Neural progenitor cell (in vitro differentiated cells): ENCODE data around the gene PIK3C3. TPM values are rescaled to one million over a fixed set of nuclear protein-coding genes. Genes with fewer than 3 reads are reported as not detected.

Experiments used
- DNase-seq: peaks from one replicate; pipeline ENCODE4 v3.0.0-alpha.2; 2016; ENCODE audit warnings: low spot score
- H2AFZ ChIP-seq: fragments of 200-600 bp; sonication (generic); replicated peaks from 2 replicates; pipeline ENCODE4 v1.6.1; 2016; ENCODE audit warnings: antibody characterized with exemption
- H3F3A ChIP-seq: fragments of 200-600 bp; sonication (generic); 2 replicates; pipeline ENCODE4 v1.6.1; 2016; ENCODE audit warnings: antibody characterized with exemption, low read depth
- H3K27ac ChIP-seq: fragments of 200-600 bp; sonication (generic); 2 replicates; pipeline ENCODE4 v1.5.1; 2016; ENCODE audit warnings: mild to moderate bottlenecking
- H3K27me3 ChIP-seq: fragments of 200-600 bp; sonication (generic); 2 replicates; pipeline ENCODE4 v1.6.1; 2016; ENCODE audit warnings: mild to moderate bottlenecking, moderate library complexity
- H3K36me3 ChIP-seq: fragments of 200-600 bp; sonication (generic); 2 replicates; pipeline ENCODE4 v1.5.1; 2016
- H3K4me1 ChIP-seq: fragments of 200-600 bp; sonication (generic); 2 replicates; pipeline ENCODE4 v1.6.1; 2016; ENCODE audit warnings: mixed run types
- H3K4me2 ChIP-seq: fragments of 200-600 bp; sonication (generic); 2 replicates; pipeline ENCODE4 v1.6.1; 2016
- H3K4me3 ChIP-seq: fragments of 200-600 bp; sonication (generic); 2 replicates; pipeline ENCODE4 v1.5.1; 2016
- H3K79me2 ChIP-seq: fragments of 200-600 bp; sonication (generic); 2 replicates; pipeline ENCODE4 v1.6.1; 2016; ENCODE audit warnings: low read depth
- H3K9ac ChIP-seq: fragments of 200-600 bp; sonication (generic); 2 replicates; pipeline ENCODE4 v1.6.1; 2016
- H3K9me3 ChIP-seq: fragments of 200-600 bp; sonication (generic); 2 replicates; pipeline ENCODE4 v1.5.1; 2016; ENCODE audit warnings: low read depth
- H4K20me1 ChIP-seq: fragments of 200-600 bp; sonication (generic); 2 replicates; pipeline ENCODE4 v1.6.1; 2016; ENCODE audit warnings: low read depth
- H3K27ac Mint-ChIP-seq: 3 replicates; pipeline ENCODE4 v1.8.0; 2021; ENCODE audit warnings: mixed read lengths
- H3K27me3 Mint-ChIP-seq: 2 replicates; pipeline ENCODE4 v1.8.0; 2022; ENCODE audit warnings: low read depth, mild to moderate bottlenecking, inconsistent platforms, moderate library complexity, mixed read lengths; ENCODE audit not compliant: insufficient read depth
- H3K36me3 Mint-ChIP-seq: 3 replicates; pipeline ENCODE4 v1.8.0; 2021; ENCODE audit warnings: mixed read lengths
- H3K4me1 Mint-ChIP-seq: 3 replicates; pipeline ENCODE4 v1.8.0; 2021; ENCODE audit warnings: mixed read lengths
- H3K4me3 Mint-ChIP-seq: 3 replicates; pipeline ENCODE4 v1.8.0; 2021; ENCODE audit warnings: mild to moderate bottlenecking, moderate library complexity, mixed read lengths
- H3K9me3 Mint-ChIP-seq: 3 replicates; pipeline ENCODE4 v1.8.0; 2020; ENCODE audit warnings: mixed read lengths
- CTCF ChIP-seq: fragments of 200-600 bp; sonication (generic); IDR thresholded peaks from 2 replicates; pipeline ENCODE4 v1.5.1; 2017; ENCODE audit warnings: antibody characterized with exemption, mild to moderate bottlenecking
- EZH2 ChIP-seq: fragments of 200-600 bp; sonication (generic); IDR thresholded peaks from 2 replicates; pipeline ENCODE4 v1.6.1; 2017; ENCODE audit warnings: antibody characterized with exemption, mild to moderate bottlenecking, moderate library complexity
- EZH2phosphoT487 ChIP-seq: fragments of 200-600 bp; sonication (generic); IDR thresholded peaks from 2 replicates; pipeline ENCODE4 v1.6.1; 2017; ENCODE audit warnings: antibody characterized with exemption
- total RNA-seq: library from RNA; depleted of rRNA; stranded (reverse); fragments of >200 nt; gene quantifications from 2 replicates; pipeline ENCODE4 v1.2.3, GENCODE V29; 2015; ENCODE audit warnings: low replicate concordance

PIK3C3 gene
- total RNA-seq, 1 donor from 2014 or later = 87.0 TPM

- no peaks in the 10 kb centered on the region for H3K36me3 ChIP-seq
- no peak for DNase-seq
- peaks cover 8% of the 10 kb centered on the region for H3K4me1 Mint-ChIP-seq
- H3K27me3 Mint-ChIP-seq = peaks cover 5% of the 10 kb centered on the region
- H4K20me1 ChIP-seq = no peaks in the 10 kb centered on the region
- H3K9me3 Mint-ChIP-seq = no peaks in the 10 kb centered on the region
- no peak overlapping the region for H3K4me3 ChIP-seq
- H3K79me2 ChIP-seq = no peaks in the 10 kb centered on the region
- H3K36me3 Mint-ChIP-seq = no peaks in the 10 kb centered on the region
- no peak overlapping the region for H3K4me2 ChIP-seq
- no peak overlapping the region for H3K27ac ChIP-seq
- no peaks in the 10 kb centered on the region for H3K9me3 ChIP-seq
- H3K9ac ChIP-seq = no peak overlapping the region
- H3K4me3 Mint-ChIP-seq = no peak overlapping the region
- H3F3A ChIP-seq = no peaks in the 10 kb centered on the region
- H3K4me1 ChIP-seq = peaks cover 5% of the 10 kb centered on the region
- no peak overlapping the region for H2AFZ ChIP-seq
- no peaks in the 10 kb centered on the region for H3K27me3 ChIP-seq
- no peak for TF ChIP-seq CTCF
- no peak for TF ChIP-seq EZH2
- TF ChIP-seq EZH2phosphoT487 = no peak
- no peak overlapping the region for H3K27ac Mint-ChIP-seq
Measured at GRCh38 chr18:41917181-41917580, 37.9 kb upstream of the PIK3C3 start.

- no peaks in the 10 kb centered on the region for H3K9me3 Mint-ChIP-seq
- no peak overlapping the region for H3K4me3 ChIP-seq
- H3K4me1 ChIP-seq = peaks cover 5% of the 10 kb centered on the region
- H4K20me1 ChIP-seq = no peaks in the 10 kb centered on the region
- peak overlapping the region; percentile 33 for H3K27ac Mint-ChIP-seq
- peak overlapping the region; percentile 12 for H3K4me3 Mint-ChIP-seq
- DNase-seq = peak; percentile 6
- no peaks in the 10 kb centered on the region for H3F3A ChIP-seq
- no peak for TF ChIP-seq EZH2
- no peak for TF ChIP-seq CTCF
- TF ChIP-seq EZH2phosphoT487 = no peak
- H3K27me3 Mint-ChIP-seq = no peaks in the 10 kb centered on the region
- no peaks in the 10 kb centered on the region for H3K36me3 Mint-ChIP-seq
- H3K9ac ChIP-seq = no peak overlapping the region
- H3K4me2 ChIP-seq = no peak overlapping the region
- H3K27me3 ChIP-seq = no peaks in the 10 kb centered on the region
- H2AFZ ChIP-seq = no peak overlapping the region
- no peaks in the 10 kb centered on the region for H3K9me3 ChIP-seq
- peaks cover 18% of the 10 kb centered on the region for H3K4me1 Mint-ChIP-seq
- no peaks in the 10 kb centered on the region for H3K79me2 ChIP-seq
- no peak overlapping the region for H3K27ac ChIP-seq
- no peaks in the 10 kb centered on the region for H3K36me3 ChIP-seq
Measured at GRCh38 chr18:41921770-41922169, 33.3 kb upstream of the PIK3C3 start.

- H3K4me3 Mint-ChIP-seq = no peak overlapping the region
Measured at GRCh38 chr18:41922176-41922575, 32.9 kb upstream of the PIK3C3 start.

More at GRCh38 chr18:41922176-41922575, 32.9 kb upstream of the PIK3C3 start:
- no peaks in the 10 kb centered on the region for H3K79me2 ChIP-seq
- H4K20me1 ChIP-seq = no peaks in the 10 kb centered on the region
- H3F3A ChIP-seq = no peaks in the 10 kb centered on the region
- H3K4me1 Mint-ChIP-seq = peaks cover 18% of the 10 kb centered on the region
- no peak overlapping the region for H3K4me3 ChIP-seq
- H2AFZ ChIP-seq = no peak overlapping the region
- H3K4me2 ChIP-seq = no peak overlapping the region
- DNase-seq = peak; percentile 31
- H3K9me3 Mint-ChIP-seq = no peaks in the 10 kb centered on the region
- TF ChIP-seq CTCF (no peak), EZH2 (no peak), EZH2phosphoT487 (no peak)
- no peak overlapping the region for H3K27ac ChIP-seq
- H3K9ac ChIP-seq = no peak overlapping the region
- peaks cover 5% of the 10 kb centered on the region for H3K4me1 ChIP-seq
- no peaks in the 10 kb centered on the region for H3K36me3 ChIP-seq
- no peaks in the 10 kb centered on the region for H3K36me3 Mint-ChIP-seq
- H3K27me3 ChIP-seq = no peaks in the 10 kb centered on the region
- no peaks in the 10 kb centered on the region for H3K9me3 ChIP-seq
- no peak overlapping the region for H3K27ac Mint-ChIP-seq
- no peaks in the 10 kb centered on the region for H3K27me3 Mint-ChIP-seq
